PC-9 (cell line): ENCODE measurements around the gene EGFLAM. TPM values are rescaled to one million over a fixed set of nuclear protein-coding genes. Genes with fewer than 3 reads are reported as not detected.

Source experiments
- BruUV-seq: library from RNA; stranded (reverse); fragments of 400-500 nt; replicated peaks from 2 replicates; lab custom pipeline; 2021; lab: Mats Ljungman, UMichigan
- CTCF ChIA-PET: fragments of 300-600 bp; sonication (Branson Sonifier 250); formaldehyde crosslinking; loops from one replicate; lab custom pipeline; 2022; ENCODE audit warnings: antibody characterized with exemption; lab: Charles Lee
- POLR2A ChIA-PET: fragments of 300-600 bp; sonication (Branson Sonifier 250); formaldehyde crosslinking; loops from one replicate; lab custom pipeline; 2022; ENCODE audit warnings: antibody characterized with exemption; ENCODE audit not compliant: unreplicated experiment; lab: Charles Lee
- DNase-seq, 2 experiments: peaks; one replicate each; pipeline versions ENCODE4 v3.0.0 to v3.0.0-alpha.2; 2015 to 2022; ENCODE audit warnings: mixed read lengths in 1 of 2
- H2AFZ ChIP-seq: fragments of 200-600 bp; sonication (generic); 2 replicates; pipeline ENCODE4 v1.8.1; 2017; ENCODE audit warnings: antibody characterized with exemption
- H3F3A ChIP-seq: fragments of 200-600 bp; sonication (generic); 2 replicates; pipeline ENCODE4 v1.8.1; 2017; ENCODE audit warnings: antibody characterized with exemption, mild to moderate bottlenecking, low read depth; ENCODE audit not compliant: insufficient read depth
- H3K27ac ChIP-seq: fragments of 200-600 bp; sonication (generic); 2 replicates; pipeline ENCODE4 v1.6.1; 2016; ENCODE audit warnings: mixed run types
- H3K27me3 ChIP-seq: fragments of 200-600 bp; sonication (generic); 2 replicates; pipeline ENCODE4 v1.6.1; 2016; ENCODE audit warnings: low read depth, mixed run types; ENCODE audit not compliant: insufficient read depth
- H3K36me3 ChIP-seq: fragments of 200-600 bp; sonication (generic); 2 replicates; pipeline ENCODE4 v1.6.1; 2016; ENCODE audit warnings: low read depth, mixed run types
- H3K4me1 ChIP-seq: fragments of 200-600 bp; sonication (generic); replicated peaks from 2 replicates; pipeline ENCODE4 v1.6.1; 2016; ENCODE audit warnings: mixed run types; ENCODE audit not compliant: insufficient read depth
- H3K4me2 ChIP-seq: fragments of 200-600 bp; sonication (generic); 2 replicates; pipeline ENCODE4 v1.6.1; 2017; ENCODE audit warnings: mixed run types
- H3K4me3 ChIP-seq: fragments of 200-600 bp; sonication (generic); 2 replicates; pipeline ENCODE4 v1.6.1; 2016; ENCODE audit warnings: mixed run types
- H3K79me2 ChIP-seq: fragments of 200-600 bp; sonication (generic); 2 replicates; pipeline ENCODE4 v1.6.1; 2017; ENCODE audit warnings: low read depth, mixed run types
- H3K9me2 ChIP-seq: fragments of 200-600 bp; sonication (generic); 2 replicates; pipeline ENCODE4 v1.8.1; 2017; ENCODE audit warnings: mild to moderate bottlenecking; ENCODE audit not compliant: insufficient read depth
- H3K9me3 ChIP-seq: fragments of 200-600 bp; sonication (generic); 2 replicates; pipeline ENCODE4 v1.8.1; 2016; ENCODE audit warnings: low read depth; ENCODE audit not compliant: insufficient read depth
- H4K20me1 ChIP-seq: fragments of 200-600 bp; sonication (generic); 2 replicates; pipeline ENCODE4 v1.8.1; 2017; ENCODE audit not compliant: insufficient read depth
- CTCF ChIP-seq: fragments of 200-600 bp; sonication (generic); conservative IDR thresholded peaks from 2 replicates; pipeline ENCODE4 v1.6.1; 2017; ENCODE audit warnings: mixed run types, antibody characterized with exemption, mild to moderate bottlenecking, moderate library complexity
- EZH2 ChIP-seq: fragments of 200-600 bp; sonication (generic); IDR thresholded peaks from 2 replicates; pipeline ENCODE4 v1.8.0; 2017; ENCODE audit warnings: antibody characterized with exemption, low read depth
- intact Hi-C: fragments of 100-400 bp; cut with micrococcal nuclease; formaldehyde crosslinking; loops from one replicate; pipeline ENCODE4 v1.10.0; 2022; ENCODE audit not compliant: unreplicated experiment
- total RNA-seq: library from RNA; stranded (reverse); gene quantifications from 2 replicates; pipeline ENCODE4 v1.2.3, GENCODE V29; 2021

Gene EGFLAM
- total RNA-seq, 1 experiment from 2014 or later, result not detected

- H3K27me3 ChIP-seq, result peaks cover 62% of the 10 kb centered on the region
Measured at GRCh38 chr5:38286002-38286401, 27.6 kb downstream of the EGFLAM start.

GRCh38 chr5:38287124-38287523, 28.8 kb downstream of the EGFLAM start:
- no peaks in the 10 kb centered on the region for H3K79me2 ChIP-seq
- no peak for DNase-seq
- ChIA-PET CTCF (interaction anchor here (0.5 kb wide), 1 partner anchor 231 kb away, joined by 4 read pairs; no protein-coding TSS in a partner anchor), POLR2A (no interaction called here)
- H2AFZ ChIP-seq, result no peak overlapping the region
- H3K27me3 ChIP-seq, result peaks cover 74% of the 10 kb centered on the region
- BruUV-seq, result no TSS peak
- H3F3A ChIP-seq, result no peaks in the 10 kb centered on the region
- H3K9me2 ChIP-seq, result no peaks in the 10 kb centered on the region
- 0 out of 2 replicates have a peak, but pooled peaks cover 4% of the 10 kb centered on the region for H3K9me3 ChIP-seq
- no peak overlapping the region for H3K27ac ChIP-seq
- H3K36me3 ChIP-seq, result no peaks in the 10 kb centered on the region
- no peak overlapping the region for H3K4me2 ChIP-seq
- H3K4me3 ChIP-seq, result no peak overlapping the region
- no peaks in the 10 kb centered on the region for H3K4me1 ChIP-seq
- TF ChIP-seq CTCF (no peak), EZH2 (no peak)
- intact Hi-C loops, result no loop called here
- no peaks in the 10 kb centered on the region for H4K20me1 ChIP-seq

More at GRCh38 chr5:38286002-38286401, 27.6 kb downstream of the EGFLAM start:
- H3K36me3 ChIP-seq, result no peaks in the 10 kb centered on the region
- intact Hi-C loops, result no loop called here
- H3K9me3 ChIP-seq, result 0 out of 2 replicates have a peak, but pooled peaks cover 4% of the 10 kb centered on the region
- no peaks in the 10 kb centered on the region for H3K79me2 ChIP-seq
- no peak overlapping the region for H3K27ac ChIP-seq
- H3K4me1 ChIP-seq, result no peaks in the 10 kb centered on the region
- BruUV-seq, result no TSS peak
- H3K9me2 ChIP-seq, result no peaks in the 10 kb centered on the region
- DNase-seq, result no peak
- no peak for TF ChIP-seq EZH2
- no peak for TF ChIP-seq CTCF
- H3K4me3 ChIP-seq, result no peak overlapping the region
- H3K4me2 ChIP-seq, result no peak overlapping the region
- H4K20me1 ChIP-seq, result no peaks in the 10 kb centered on the region
- H2AFZ ChIP-seq, result no peak overlapping the region
- ChIA-PET CTCF (no interaction called here), POLR2A (no interaction called here)
- no peaks in the 10 kb centered on the region for H3F3A ChIP-seq

GRCh38 chr5:38289457-38289856, 31.1 kb downstream of the EGFLAM start:
- no peak overlapping the region for H3K4me2 ChIP-seq
- no peaks in the 10 kb centered on the region for H3K4me1 ChIP-seq
- no peaks in the 10 kb centered on the region for H3K9me2 ChIP-seq
- peaks cover 71% of the 10 kb centered on the region for H3K27me3 ChIP-seq
- no peaks in the 10 kb centered on the region for H3K79me2 ChIP-seq
- ChIA-PET CTCF (no interaction called here), POLR2A (no interaction called here)
- H3F3A ChIP-seq, result no peaks in the 10 kb centered on the region
- no peak overlapping the region for H3K27ac ChIP-seq
- no TSS peak for BruUV-seq
- H3K9me3 ChIP-seq, result 0 out of 2 replicates have a peak, but pooled peaks cover 4% of the 10 kb centered on the region
- H2AFZ ChIP-seq, result no peak overlapping the region
- DNase-seq, result no peak
- no peaks in the 10 kb centered on the region for H3K36me3 ChIP-seq
- intact Hi-C loops, result no loop called here
- H3K4me3 ChIP-seq, result no peak overlapping the region
- no peak for TF ChIP-seq CTCF
- TF ChIP-seq EZH2, result no peak
- no peaks in the 10 kb centered on the region; the same call in 1 of the 2 replicates for H4K20me1 ChIP-seq
